A549 (cell line): ENCODE data around the gene METRNL. TPM values are rescaled to one million over a fixed set of nuclear protein-coding genes. Genes with fewer than 3 reads are reported as not detected.

ENCODE experiments used
- ATAC-seq, 2 experiments: fragments of 200-7000 bp in 1 of 2; fragments of >200 bp in 1 of 2; cut with Nextera tagmentation in 1 of 2; cut with Tn5 transposase in 1 of 2; 3 replicates each; pipeline versions ENCODE4 v1.8.0 to v1.9.1; 2018 to 2020; ENCODE audit warnings: mild to moderate bottlenecking in 1 of 2, moderate library complexity in 1 of 2
- CTCF ChIA-PET: fragments of 300-600 bp; sonication (Branson Sonifier 250); formaldehyde crosslinking; extraction: SDS; loops from one replicate; lab custom pipeline; 2021; ENCODE audit warnings: antibody characterized with exemption, inconsistent platforms; lab: Yijun Ruan, JAX
- POLR2A ChIA-PET: fragments of 350-600 bp; formaldehyde crosslinking; extraction: SDS; loops from one replicate; lab custom pipeline; 2021; ENCODE audit warnings: antibody characterized with exemption, inconsistent platforms; lab: Yijun Ruan, JAX
- DNase-seq, 2 experiments: peaks; one replicate each; pipeline versions ENCODE4 v3.0.0 to v3.0.0-alpha.2; 2011 to 2016; ENCODE audit warnings: low read depth in 1 of 2, low spot score in 1 of 2
- FAIRE-seq: peaks from 2 replicates; lab custom pipeline; 2011; peaks lifted over from hg19 to GRCh38; lab: Jason Lieb, UNC
- H3K27ac ChIP-seq, 2 experiments: fragments of >200 bp; sonication (Bioruptor Twin); formaldehyde crosslinking; 3 replicates each; pipeline ENCODE4 v1.5.1; 2016 to 2017
- H3K4me1 ChIP-seq: fragments of >200 bp; sonication (Bioruptor Twin); formaldehyde crosslinking; 3 replicates; pipeline ENCODE4 v1.6.1; 2016
- H3K4me2 ChIP-seq: fragments of >200 bp; sonication (Bioruptor Twin); formaldehyde crosslinking; 3 replicates; pipeline ENCODE4 v1.6.1; 2016
- H3K4me3 ChIP-seq: fragments of >200 bp; sonication (Bioruptor Twin); formaldehyde crosslinking; 3 replicates; pipeline ENCODE4 v1.5.1; 2016
- H3K9me3 ChIP-seq: fragments of >200 bp; sonication (Bioruptor Twin); formaldehyde crosslinking; 3 replicates; pipeline ENCODE4 v1.6.1; 2016
- ATOH8 ChIP-seq: fragments of 250-450 bp; sonication (Bioruptor Pico); IDR thresholded peaks from 2 replicates; pipeline ENCODE4 v1.5.0; 2020; ENCODE audit warnings: low read depth, mild to moderate bottlenecking, moderate library complexity
- CBX2 ChIP-seq: fragments of 200-600 bp; sonication (generic); IDR thresholded peaks from 2 replicates; pipeline ENCODE4 v1.6.1; 2016; ENCODE audit warnings: low read depth, mild to moderate bottlenecking, borderline replicate concordance
- CHD2 ChIP-seq: fragments of 150-350 bp; IDR thresholded peaks from 2 replicates; pipeline ENCODE4 v1.6.1; 2014; ENCODE audit warnings: low read length; ENCODE audit not compliant: partially characterized antibody
- CHD4 ChIP-seq: fragments of 200-600 bp; sonication (generic); IDR thresholded peaks from 2 replicates; pipeline ENCODE4 v1.6.1; 2016; ENCODE audit warnings: antibody characterized with exemption, mild to moderate bottlenecking, borderline replicate concordance
- ELK1 ChIP-seq: fragments of 150-350 bp; IDR thresholded peaks from 2 replicates; pipeline ENCODE4 v1.6.1; 2014; ENCODE audit warnings: low read depth, mild to moderate bottlenecking, low read length
- EP300 ChIP-seq, 2 experiments: fragments of >200 bp; sonication (Bioruptor Twin); formaldehyde crosslinking; IDR thresholded peaks; 2 replicates in 1 of 2; 3 replicates in 1 of 2; pipeline ENCODE4 v1.6.1; 2016 to 2017
- ESRRA ChIP-seq: fragments of 150-350 bp; IDR thresholded peaks from 2 replicates; pipeline ENCODE4 v1.6.1; 2014; ENCODE audit warnings: mild to moderate bottlenecking, low read length, borderline replicate concordance
- FOXS1 ChIP-seq: fragments of 250-450 bp; sonication (Bioruptor Pico); IDR thresholded peaks from 2 replicates; pipeline ENCODE4 v1.5.0; 2020; ENCODE audit warnings: mild to moderate bottlenecking, moderate library complexity
- GATA3 ChIP-seq: IDR thresholded peaks from 2 replicates; pipeline ENCODE4 v1.6.1; 2012; ENCODE audit warnings: borderline replicate concordance
- HDAC2 ChIP-seq: fragments of 200-600 bp; sonication (generic); IDR thresholded peaks from 2 replicates; pipeline ENCODE4 v1.6.1; 2016
- HOXB13 ChIP-seq: fragments of 250-450 bp; sonication (Bioruptor Pico); IDR thresholded peaks from 2 replicates; pipeline ENCODE4 v1.5.0; 2020; ENCODE audit warnings: low read depth, mild to moderate bottlenecking, moderate library complexity
- HOXB5 ChIP-seq: fragments of 250-450 bp; sonication (Bioruptor Pico); IDR thresholded peaks from 2 replicates; pipeline ENCODE4 v1.5.0; 2020; ENCODE audit warnings: mild to moderate bottlenecking, moderate library complexity
- JUN ChIP-seq, 2 experiments: fragments of >200 bp; sonication (Bioruptor Twin); formaldehyde crosslinking; IDR thresholded peaks; 2 replicates in 1 of 2; 3 replicates in 1 of 2; pipeline ENCODE4 v1.6.1; 2016 to 2017
- KDM5A ChIP-seq: fragments of 200-600 bp; sonication (generic); IDR thresholded peaks from 2 replicates; pipeline ENCODE4 v1.6.1; 2016; ENCODE audit warnings: antibody characterized with exemption, mild to moderate bottlenecking
- MAZ ChIP-seq: fragments of 150-350 bp; IDR thresholded peaks from 2 replicates; pipeline ENCODE4 v1.6.1; 2014; ENCODE audit warnings: antibody characterized with exemption, low read depth, low read length, borderline replicate concordance
- NR3C1 ChIP-seq: fragments of >200 bp; sonication (Bioruptor Twin); formaldehyde crosslinking; IDR thresholded peaks from 3 replicates; pipeline ENCODE4 v1.6.1; 2017
- RFX5 ChIP-seq: fragments of 450-650 bp; IDR thresholded peaks from 2 replicates; pipeline ENCODE4 v1.7.1; 2014; ENCODE audit warnings: antibody characterized with exemption, mild to moderate bottlenecking, moderate library complexity
- RNF2 ChIP-seq: fragments of 200-600 bp; sonication (generic); IDR thresholded peaks from 2 replicates; pipeline ENCODE4 v1.6.1; 2016; ENCODE audit warnings: low read depth, mild to moderate bottlenecking, antibody characterized with exemption, moderate library complexity, borderline replicate concordance
- SREBF2 ChIP-seq: fragments of 450-650 bp; IDR thresholded peaks from 2 replicates; pipeline ENCODE4 v1.6.1; 2014; ENCODE audit warnings: mild to moderate bottlenecking, moderate library complexity
- TP53 ChIP-seq: fragments of 250-450 bp; sonication (Bioruptor Pico); IDR thresholded peaks from 2 replicates; pipeline ENCODE4 v1.5.0; 2021; ENCODE audit warnings: mild to moderate bottlenecking, moderate library complexity
- USF2 ChIP-seq: fragments of 450-650 bp; IDR thresholded peaks from 2 replicates; pipeline ENCODE4 v1.6.1; 2014; ENCODE audit warnings: antibody characterized with exemption
- ZC3H11A ChIP-seq: fragments of 450-650 bp; IDR thresholded peaks from 2 replicates; pipeline ENCODE4 v1.6.1; 2014; ENCODE audit warnings: antibody characterized with exemption, mild to moderate bottlenecking
- WGBS: methylation state at CpG from one replicate; pipeline ENCODE4 v1.1.6; 2017; ENCODE audit errors: missing lambda C conversion rate; 5-methylcytosine and 5-hydroxymethylcytosine counted together
- polyA plus RNA-seq, 4 experiments: library from polyadenylated mRNA; depleted of rRNA in 3 of 4; stranded (reverse); fragments of >200 nt; fragmentation: RNase III in 1 of 4; extraction: RNeasy Plus Mini Kit Qiagen cat#74134 plus additional on column Dnase treatment in 1 of 4; gene quantifications; 2 replicates in 3 of 4; 3 replicates in 1 of 4; pipeline ENCODE4 v1.2.3, GENCODE V29; 2011 to 2017
- TF ChIP-seq, protein P1 (sequence below): IDR thresholded peaks from 2 replicates; pipeline ENCODE4 v1.6.1; 2012
- TF ChIP-seq, protein P2 (sequence below): IDR thresholded peaks from 2 replicates; pipeline ENCODE4 v1.6.1; 2012; ENCODE audit warnings: low read depth, borderline replicate concordance
- TF ChIP-seq, protein P3 (sequence below): fragments of >200 bp; sonication (Bioruptor Twin); formaldehyde crosslinking; IDR thresholded peaks from 2 replicates; pipeline ENCODE4 v1.6.1; 2016
- TF ChIP-seq, protein P4 (sequence below): IDR thresholded peaks from 2 replicates; pipeline ENCODE4 v1.6.1; 2012

Gene METRNL
- polyA plus RNA-seq, 2 of the 4 experiments (the other 2 are of a cell fraction): 1.7 to 6.4 TPM

GRCh38 chr17:83110735-83111134 is 31.3 kb downstream of the METRNL start:
- DNase-seq (no peak), ATAC-seq (no peak), FAIRE-seq (peak; percentile 13)
- H3K9me3 ChIP-seq: peaks cover 5% of the 10 kb centered on the region; the same call in 2 of the 3 replicates
- ChIA-PET CTCF (interaction anchor here (1.0 kb wide), 1 partner anchor 22 kb away, joined by 4 read pairs; no protein-coding TSS in a partner anchor), POLR2A (interaction anchor here (1.5 to 2.0 kb wide), 2 partner anchors 12 to 32 kb away, joined by 5 to 14 read pairs; partner anchors contain the start of gene METRNL)
- TF ChIP-seq, protein P1, sequence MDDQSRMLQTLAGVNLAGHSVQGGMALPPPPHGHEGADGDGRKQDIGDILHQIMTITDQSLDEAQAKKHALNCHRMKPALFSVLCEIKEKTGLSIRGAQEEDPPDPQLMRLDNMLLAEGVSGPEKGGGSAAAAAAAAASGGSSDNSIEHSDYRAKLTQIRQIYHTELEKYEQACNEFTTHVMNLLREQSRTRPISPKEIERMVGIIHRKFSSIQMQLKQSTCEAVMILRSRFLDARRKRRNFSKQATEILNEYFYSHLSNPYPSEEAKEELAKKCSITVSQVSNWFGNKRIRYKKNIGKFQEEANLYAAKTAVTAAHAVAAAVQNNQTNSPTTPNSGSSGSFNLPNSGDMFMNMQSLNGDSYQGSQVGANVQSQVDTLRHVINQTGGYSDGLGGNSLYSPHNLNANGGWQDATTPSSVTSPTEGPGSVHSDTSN: no peak
- TF ChIP-seq ZC3H11A (no peak), MAZ (no peak), HDAC2 (no peak), FOXS1 (no peak), KDM5A (no peak), SREBF2 (no peak), RFX5 (no peak), JUN (IDR thresholded peaks at IDR 0.05) (no peak), NR3C1 (no peak), GATA3 (no peak), HOXB13 (CRISPR knock-in tag) (no peak), CHD4 (no peak), CHD2 (no peak)
- TF ChIP-seq, protein P2, sequence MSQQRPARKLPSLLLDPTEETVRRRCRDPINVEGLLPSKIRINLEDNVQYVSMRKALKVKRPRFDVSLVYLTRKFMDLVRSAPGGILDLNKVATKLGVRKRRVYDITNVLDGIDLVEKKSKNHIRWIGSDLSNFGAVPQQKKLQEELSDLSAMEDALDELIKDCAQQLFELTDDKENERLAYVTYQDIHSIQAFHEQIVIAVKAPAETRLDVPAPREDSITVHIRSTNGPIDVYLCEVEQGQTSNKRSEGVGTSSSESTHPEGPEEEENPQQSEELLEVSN: no peak
- TF ChIP-seq, protein P3, sequence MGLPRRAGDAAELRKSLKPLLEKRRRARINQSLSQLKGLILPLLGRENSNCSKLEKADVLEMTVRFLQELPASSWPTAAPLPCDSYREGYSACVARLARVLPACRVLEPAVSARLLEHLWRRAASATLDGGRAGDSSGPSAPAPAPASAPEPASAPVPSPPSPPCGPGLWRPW: no peak
- peak overlapping the region; percentile 88 to 92 for H3K27ac ChIP-seq
- H3K4me1 ChIP-seq: peaks cover 21% of the 10 kb centered on the region
- peak overlapping the region; percentile 94 for H3K4me2 ChIP-seq
- peak overlapping the region; percentile 39; the same call in 2 of the 3 replicates for H3K4me3 ChIP-seq
- 79% methylated on average over 16 of the region's 16 CpGs for WGBS

DNA sequence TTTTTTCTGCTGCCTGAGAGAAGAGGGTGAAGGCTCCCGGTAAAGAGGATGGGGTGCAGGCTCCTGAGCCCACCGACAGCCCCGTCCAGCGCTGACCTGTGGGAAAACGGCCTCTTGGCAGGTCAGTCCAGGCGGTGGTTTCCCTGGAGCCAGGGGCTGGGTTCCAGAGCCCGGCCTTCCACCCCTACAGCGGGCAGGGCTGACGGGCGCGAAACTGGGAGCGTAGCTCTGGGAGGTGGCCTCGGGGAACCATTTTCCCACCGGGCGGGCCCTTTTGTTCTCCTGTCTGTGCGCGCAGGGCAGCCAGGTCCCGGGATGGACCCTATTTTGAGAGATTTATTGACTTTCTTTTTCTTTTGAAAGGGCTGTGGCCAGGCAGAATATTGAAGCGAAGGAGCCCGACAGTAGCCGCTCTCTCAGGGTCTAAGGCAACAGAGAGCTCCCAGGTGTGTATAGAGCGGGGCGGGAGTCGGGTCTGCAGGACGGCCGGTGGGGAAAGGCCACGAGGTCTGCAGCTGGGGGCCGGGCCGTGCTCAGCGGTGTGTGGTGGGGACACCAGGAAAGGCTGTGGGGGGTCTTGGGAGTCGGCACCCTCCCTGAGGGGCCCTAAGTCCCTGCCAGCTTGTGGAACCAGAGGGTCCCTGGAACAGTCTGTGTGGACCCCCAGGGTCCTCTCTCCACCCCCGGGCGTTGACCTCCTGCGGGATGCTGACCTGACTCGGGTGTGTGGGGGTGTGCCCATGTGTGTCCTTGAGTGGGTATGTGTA is 32.3 kb downstream of the METRNL start:
- ATAC-seq (no peak), DNase-seq (no peak), FAIRE-seq (no peak)
- Histone ChIP-seq H3K27ac (peak overlapping the region; percentile 88 to 92; a peak in 5 of 6 replicates), H3K4me3 (no peak overlapping the region), H3K4me2 (no peak overlapping the region), H3K9me3 (peaks cover 5% of the 10 kb centered on the region; the same call in 2 of the 3 replicates), H3K4me1 (peaks cover 21% of the 10 kb centered on the region)
- 88% methylated on average over 35 of the region's 35 CpGs for WGBS
- ChIA-PET POLR2A (no interaction called here), CTCF (interaction anchor here (1.0 kb wide), 1 partner anchor 21 kb away, joined by 4 read pairs; no protein-coding TSS in a partner anchor)
- TF ChIP-seq EP300 (IDR thresholded peaks at IDR 0.05): no peak
- no peak for TF ChIP-seq RNF2
- TF ChIP-seq FOXS1: no peak
- no peak for TF ChIP-seq USF2
- TF ChIP-seq HOXB13 (CRISPR knock-in tag): no peak
- TF ChIP-seq HOXB5 (CRISPR knock-in tag): no peak
- no peak for TF ChIP-seq GATA3

GRCh38 chr17:83113381-83113780 is 34.0 kb downstream of the METRNL start:
- FAIRE-seq (no peak), ATAC-seq (no peak), DNase-seq (no peak)
- 96% methylated on average over 7 of the region's 11 CpGs for WGBS
- H3K27ac ChIP-seq: peak overlapping the region in 1 of 2 experiments; percentile 49; a peak in 3 of 6 replicates
- no peak overlapping the region for H3K4me2 ChIP-seq
- ChIA-PET CTCF (interaction anchor here (0.6 kb wide), 1 partner anchor 37 kb away, joined by 3 read pairs; no protein-coding TSS in a partner anchor), POLR2A (no interaction called here)
- H3K4me3 ChIP-seq: no peak overlapping the region
- peaks cover 5% of the 10 kb centered on the region; the same call in 2 of the 3 replicates for H3K9me3 ChIP-seq
- peaks cover 21% of the 10 kb centered on the region for H3K4me1 ChIP-seq
- no peak for TF ChIP-seq ESRRA
- TF ChIP-seq, protein P4, sequence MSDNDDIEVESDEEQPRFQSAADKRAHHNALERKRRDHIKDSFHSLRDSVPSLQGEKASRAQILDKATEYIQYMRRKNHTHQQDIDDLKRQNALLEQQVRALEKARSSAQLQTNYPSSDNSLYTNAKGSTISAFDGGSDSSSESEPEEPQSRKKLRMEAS: no peak
- TF ChIP-seq, protein P3: no peak
- TF ChIP-seq TP53 (CRISPR knock-in tag): no peak
- TF ChIP-seq EP300 (IDR thresholded peaks at IDR 0.05): no peak
- no peak for TF ChIP-seq ELK1
- no peak for TF ChIP-seq HOXB13 (CRISPR knock-in tag)
- no peak for TF ChIP-seq CBX2
- no peak for TF ChIP-seq ATOH8 (CRISPR knock-in tag)
- TF ChIP-seq, protein P2: no peak
